HG03159 (cell line): ENCODE measurements around the gene PLCL1.
"Not testable (repeated sequence)": the region's sequence is repeated elsewhere in the genome, so short reads cannot be mapped to it uniquely, and the experiment has no call there.

Source experiments
- ATAC-seq: cut with Tn5 transposase; IDR thresholded peaks from one replicate; pipeline ENCODE4 v1.9.1; 2021; ENCODE audit warnings: mild to moderate bottlenecking, moderate library complexity; ENCODE audit not compliant: unreplicated experiment

PLCL1 gene

DNA sequence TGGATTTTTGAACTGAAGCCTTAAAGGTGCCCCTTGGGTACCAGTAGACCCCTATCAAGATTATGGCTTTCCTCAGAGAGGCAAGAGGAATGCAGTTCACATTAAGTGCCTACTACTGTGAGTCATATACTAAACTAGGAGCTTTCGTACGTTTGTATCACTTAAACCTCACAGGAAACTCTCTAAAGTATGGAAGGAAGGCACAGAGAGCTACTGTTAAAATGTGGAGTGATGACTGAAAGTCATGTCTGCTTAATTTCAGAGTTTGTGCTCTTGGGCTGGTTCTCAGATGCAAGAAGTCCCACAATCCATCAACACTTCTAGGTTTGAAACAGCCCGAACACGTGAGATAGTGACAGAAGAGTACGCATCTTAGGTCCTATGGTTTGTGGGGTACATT, 4.7 kb downstream of the PLCL1 start:
- ATAC-seq, result no peak

GRCh38 chr2:197810016-197810415, 5.6 kb downstream of the PLCL1 start:
- no peak for ATAC-seq

- no peak for ATAC-seq
These were observed 6.1 kb downstream of the PLCL1 start for GRCh38 chr2:197810491-197810890.

GRCh38 chr2:197813093-197813787, 8.8 kb downstream of the PLCL1 start:
- ATAC-seq, result no peak

DNA sequence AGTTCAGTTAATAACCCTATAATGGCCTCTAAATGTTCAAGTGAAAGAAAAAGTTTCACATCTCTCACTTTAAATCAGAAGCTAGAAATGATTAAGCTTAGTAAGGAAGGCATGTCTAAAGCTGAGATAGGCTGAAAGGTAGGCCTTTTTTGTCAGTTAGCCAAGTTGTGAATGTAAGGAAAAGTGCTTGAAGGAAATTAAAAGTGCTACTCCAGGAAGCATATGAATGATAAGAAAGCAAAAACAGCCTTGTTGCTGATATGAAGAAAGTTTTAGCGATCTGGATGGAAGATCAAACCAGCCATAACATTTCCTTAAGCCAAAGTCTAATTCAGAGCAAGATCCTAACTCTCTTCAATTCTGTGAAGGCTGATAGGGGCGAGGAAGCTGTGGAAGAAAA, 10.1 kb downstream of the PLCL1 start:
- no peak for ATAC-seq

GRCh38 chr2:197821550-197822289, 17.3 kb downstream of the PLCL1 start:
- ATAC-seq, result no peak

GRCh38 chr2:197822333-197822732, 17.9 kb downstream of the PLCL1 start:
- no peak for ATAC-seq

GRCh38 chr2:197827618-197828017, 23.2 kb downstream of the PLCL1 start:
- ATAC-seq, result no peak

DNA sequence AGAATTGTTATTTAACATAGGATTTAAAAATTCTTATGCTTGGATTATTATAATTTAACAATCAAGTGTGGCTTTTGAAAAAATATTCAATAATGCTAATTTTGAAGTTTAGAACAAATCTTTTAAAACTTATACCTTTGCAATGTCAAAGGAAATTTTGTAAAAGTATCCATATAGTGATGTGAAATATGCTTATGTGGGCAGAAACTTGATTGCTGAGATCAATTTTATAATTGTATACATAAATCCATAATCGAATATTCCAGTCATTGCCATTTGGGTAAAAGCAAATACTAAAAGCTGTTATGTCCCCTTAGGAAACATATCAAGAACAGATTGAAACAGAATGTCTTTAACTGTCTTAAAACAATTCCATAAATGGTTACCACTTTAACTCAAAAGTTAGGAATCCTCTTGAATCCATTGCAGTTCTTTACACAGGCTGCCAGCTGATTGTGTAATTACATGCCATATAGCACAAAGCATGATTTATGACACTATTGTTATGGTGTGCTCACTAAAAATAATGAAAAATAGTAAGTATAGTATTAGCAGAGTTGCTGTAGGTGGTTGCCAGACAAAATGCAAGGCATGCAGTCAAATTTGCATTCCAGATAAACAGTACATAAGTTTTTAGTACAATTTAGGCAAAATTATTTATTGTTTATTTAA, 24.2 kb downstream of the PLCL1 start:
- ATAC-seq, result no peak

GRCh38 chr2:197834771-197835170, 30.4 kb downstream of the PLCL1 start:
- not testable (repeated sequence) for ATAC-seq

DNA sequence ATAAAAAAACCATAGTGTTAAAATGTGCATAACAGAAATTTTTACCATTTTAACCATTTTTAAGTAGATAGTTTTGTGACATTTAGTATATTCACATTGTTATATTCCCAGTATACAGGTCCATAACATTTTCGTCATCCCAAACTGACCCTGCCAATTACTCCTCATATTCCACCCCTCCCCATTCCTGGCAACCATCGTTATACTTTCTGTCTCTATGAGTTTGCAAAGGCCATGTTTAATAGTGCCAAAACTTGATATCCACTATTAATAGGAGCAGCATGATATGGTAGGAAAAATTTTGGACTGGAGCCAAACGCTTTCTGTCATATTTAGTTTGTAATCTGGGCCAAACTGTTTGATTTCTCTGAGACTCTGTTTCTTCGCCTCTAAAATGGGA, 30.9 kb downstream of the PLCL1 start:
- no peak for ATAC-seq

GRCh38 chr2:197838036-197838435, 33.6 kb downstream of the PLCL1 start:
- ATAC-seq, result peak; percentile 100

DNA sequence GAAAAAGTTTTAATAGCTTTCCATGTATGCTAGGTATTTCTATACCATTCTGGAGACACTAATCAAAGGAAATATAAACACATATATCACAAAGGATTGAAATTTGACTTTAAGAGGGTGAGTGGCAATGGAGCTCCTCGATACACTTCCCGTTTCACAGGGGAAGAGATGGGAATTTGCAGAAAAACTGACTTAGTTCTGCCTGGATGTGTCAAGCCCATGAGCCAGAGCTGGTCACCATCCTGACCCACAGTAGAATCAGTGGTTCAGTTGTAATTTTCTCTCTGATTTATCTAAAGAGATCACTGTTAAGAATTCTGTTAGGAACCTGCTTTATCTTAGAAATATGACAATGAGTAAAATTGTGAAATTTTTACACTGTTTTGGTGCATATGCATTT, 34.2 kb downstream of the PLCL1 start:
- peak; percentile 2 for ATAC-seq

- no peak for ATAC-seq
These were observed 34.9 kb downstream of the PLCL1 start for GRCh38 chr2:197839327-197839726.

DNA sequence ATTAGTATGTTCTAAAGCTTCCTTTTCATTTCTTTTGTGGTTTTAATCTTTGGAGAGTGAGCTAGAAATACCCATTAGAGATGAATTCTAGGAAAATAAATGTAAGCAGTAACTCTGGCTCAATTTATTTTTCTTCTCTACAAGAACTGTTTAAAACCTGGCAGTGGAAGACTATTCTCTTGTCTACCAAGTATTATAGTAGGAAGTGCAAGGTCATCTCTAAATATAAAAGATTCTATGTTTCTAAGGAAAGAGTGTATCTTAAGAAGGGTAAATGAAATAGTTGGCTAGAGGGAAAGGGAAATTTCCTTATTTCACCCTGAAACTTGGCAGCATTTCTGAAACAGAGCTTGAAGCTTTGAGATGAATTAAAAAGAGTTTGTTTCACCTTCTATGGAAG, 35.5 kb downstream of the PLCL1 start:
- no peak for ATAC-seq

DNA sequence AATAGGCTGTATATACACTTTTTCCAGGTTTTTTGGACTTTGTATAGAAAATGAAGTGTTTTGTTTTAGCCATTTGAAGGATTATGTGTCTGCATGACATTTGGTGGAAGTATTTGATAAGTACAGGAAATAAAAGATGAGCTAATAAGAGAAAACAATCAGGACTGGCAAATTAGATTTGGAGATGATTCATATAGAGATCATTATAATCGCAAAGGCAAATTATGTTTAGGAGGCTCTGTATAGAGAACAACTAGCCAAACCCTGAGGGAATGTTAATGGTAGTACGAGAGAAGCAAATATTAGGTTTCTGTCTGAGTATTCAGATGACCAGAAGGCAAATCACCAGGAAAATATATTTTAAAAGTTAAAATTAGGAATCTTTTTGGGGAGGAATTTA, 41.7 kb downstream of the PLCL1 start:
- no peak for ATAC-seq

DNA sequence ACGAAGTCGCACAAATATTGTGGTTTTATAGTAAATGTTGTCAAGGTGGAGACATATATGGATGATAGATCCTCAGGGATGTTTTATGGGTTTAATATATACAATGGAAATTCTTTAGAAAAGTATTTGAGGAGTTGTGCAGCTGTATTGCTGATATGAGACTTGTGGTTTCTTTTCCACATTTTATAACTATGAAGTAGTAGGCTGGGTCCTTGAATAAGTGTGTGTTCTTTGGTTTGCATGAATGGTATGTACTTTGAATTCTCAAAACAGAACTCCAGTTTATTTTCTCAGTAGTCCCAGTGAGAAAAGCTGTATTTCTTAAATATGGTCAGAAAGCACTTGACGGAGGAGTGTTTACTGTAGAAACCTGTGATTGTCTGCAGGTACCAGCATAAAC, 42.4 kb downstream of the PLCL1 start:
- ATAC-seq, result no peak

- no peak for ATAC-seq
These were observed 43.4 kb downstream of the PLCL1 start for GRCh38 chr2:197847651-197848401.

DNA sequence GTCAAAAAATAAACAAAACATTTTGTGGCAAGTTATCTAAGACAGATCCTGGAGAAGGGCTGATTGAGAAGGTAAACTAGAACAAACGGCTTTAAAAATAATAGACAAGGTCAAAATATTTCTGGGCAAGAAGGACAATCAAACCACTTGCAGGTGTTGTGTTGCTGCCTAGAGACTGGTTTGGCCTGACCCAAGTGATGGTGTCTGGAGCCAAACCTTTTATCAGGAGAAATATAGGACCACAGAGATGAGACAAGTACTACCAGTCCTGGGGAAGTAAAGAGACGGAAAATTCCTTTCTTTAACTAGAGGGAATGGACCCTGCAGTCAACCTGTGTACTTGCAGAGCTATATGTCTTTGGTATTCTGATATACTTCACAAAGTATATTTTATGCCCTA, 44.2 kb downstream of the PLCL1 start:
- ATAC-seq, result no peak

- no peak for ATAC-seq
These were observed 46.6 kb downstream of the PLCL1 start for GRCh38 chr2:197850882-197851450.

DNA sequence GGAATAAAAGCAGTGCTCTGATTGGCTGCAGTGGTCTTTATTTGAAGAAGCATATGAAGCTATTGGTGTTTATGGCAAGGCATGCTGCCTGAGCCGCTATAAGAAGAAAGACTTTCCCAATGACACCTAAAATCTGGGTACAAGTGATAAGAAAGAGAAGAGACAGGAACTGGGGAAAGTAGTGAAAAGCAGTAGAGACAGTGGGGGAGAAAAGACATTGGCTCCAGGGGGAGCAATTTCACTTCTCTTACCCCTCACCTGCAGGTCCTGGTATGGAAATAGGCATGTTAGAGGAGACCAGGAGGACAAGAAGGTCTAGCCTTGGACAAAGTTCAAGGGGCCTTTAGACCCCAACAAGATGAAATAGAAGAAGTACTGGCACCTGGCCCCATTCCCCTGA, 47.1 kb downstream of the PLCL1 start:
- ATAC-seq, result no peak
